8988T (cell line): Measurements from ENCODE around the gene TEX48.
A peak's percentile ranks its signal among the peaks of the same experiment; 100 is the strongest.

Source experiments
- DNase-seq: peaks from one replicate; pipeline ENCODE4 v3.0.0; 2011

The TEX48 gene, protein sequence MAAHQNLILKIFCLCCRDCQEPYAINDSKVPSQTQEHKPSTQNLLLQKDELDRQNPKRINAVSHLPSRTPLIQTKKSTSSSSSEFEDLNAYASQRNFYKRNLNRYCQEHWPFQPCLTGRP

DNA sequence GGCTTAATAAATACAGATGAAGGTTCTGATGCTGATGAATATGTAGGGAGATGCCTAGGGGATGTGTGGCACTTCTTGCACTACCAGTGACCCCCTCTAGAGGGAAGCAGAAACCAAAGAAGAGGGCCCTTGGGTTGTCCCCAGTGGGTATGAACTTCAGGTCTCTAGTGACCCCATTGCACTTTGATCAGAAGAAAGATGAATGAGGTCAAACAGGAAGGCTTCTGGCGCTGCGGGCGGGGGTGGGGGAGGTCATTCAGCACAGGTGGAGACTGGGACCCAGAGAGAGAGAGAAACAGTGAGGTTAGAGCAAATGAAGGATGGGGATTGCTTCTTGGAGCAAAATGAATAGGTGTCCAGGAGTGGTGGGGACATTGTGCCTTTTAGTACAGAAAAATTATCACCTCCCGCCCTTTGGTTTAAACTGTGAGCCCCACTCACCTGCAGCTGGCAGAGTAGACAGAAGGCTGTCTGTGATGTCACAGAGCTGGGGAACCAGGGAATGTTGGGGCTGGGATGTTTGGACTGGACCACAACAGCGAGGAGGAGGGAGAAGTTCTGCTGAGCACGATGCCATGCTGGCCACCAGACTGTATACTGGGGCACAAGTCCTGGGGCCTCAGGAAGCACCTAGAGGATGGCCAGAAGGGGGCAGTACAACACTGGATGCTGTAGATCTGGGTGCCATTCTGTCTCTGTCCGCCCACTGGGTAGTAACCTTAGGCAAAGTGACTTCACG is at the start of gene TEX48:
Gene TEX48 (minus strand): TSS at position 599 of the 739 bp plus-strand sequence. CDS start 10,469 bp downstream, outside the sequence.
- peak; percentile 36 for DNase-seq

DNA sequence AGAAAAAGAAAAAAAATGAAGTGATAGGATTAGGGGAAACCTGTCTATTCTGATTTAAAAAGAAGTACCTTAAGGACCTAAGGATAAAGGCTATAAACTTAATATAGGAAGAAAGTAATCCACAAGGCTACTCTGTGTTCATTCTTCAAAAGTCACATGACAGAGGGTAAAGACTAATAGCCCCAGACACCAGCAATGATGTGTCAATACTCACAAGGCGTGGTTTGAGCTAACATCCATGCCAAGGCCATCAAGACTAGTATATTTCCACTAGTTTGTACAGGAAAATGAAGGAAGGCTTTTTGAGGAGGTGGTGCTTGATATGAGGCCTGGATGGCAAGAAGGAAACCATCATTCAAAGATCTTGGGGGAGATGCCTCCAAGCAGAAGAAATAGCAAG is 49.7 kb upstream of the TEX48 start:
- no peak for DNase-seq

DNA sequence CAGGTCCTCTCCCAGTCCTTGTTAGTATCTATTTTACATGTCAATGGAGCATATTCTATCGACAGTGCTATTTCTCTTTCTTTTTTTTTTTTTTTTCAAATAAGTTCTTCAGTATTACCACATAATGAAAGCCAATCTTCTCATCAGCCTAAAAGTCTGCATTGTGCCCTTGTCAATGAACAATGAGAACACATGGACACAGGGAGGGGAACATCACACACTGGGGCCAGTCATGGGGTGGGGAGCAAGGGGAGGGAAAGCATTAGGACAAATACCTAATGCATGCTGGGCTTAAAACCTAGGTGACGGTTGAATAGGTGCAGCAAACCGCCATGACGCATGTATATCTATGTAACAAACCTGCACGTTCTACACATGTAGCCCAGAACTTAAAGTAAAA is 47.7 kb upstream of the TEX48 start:
- DNase-seq = no peak

DNA sequence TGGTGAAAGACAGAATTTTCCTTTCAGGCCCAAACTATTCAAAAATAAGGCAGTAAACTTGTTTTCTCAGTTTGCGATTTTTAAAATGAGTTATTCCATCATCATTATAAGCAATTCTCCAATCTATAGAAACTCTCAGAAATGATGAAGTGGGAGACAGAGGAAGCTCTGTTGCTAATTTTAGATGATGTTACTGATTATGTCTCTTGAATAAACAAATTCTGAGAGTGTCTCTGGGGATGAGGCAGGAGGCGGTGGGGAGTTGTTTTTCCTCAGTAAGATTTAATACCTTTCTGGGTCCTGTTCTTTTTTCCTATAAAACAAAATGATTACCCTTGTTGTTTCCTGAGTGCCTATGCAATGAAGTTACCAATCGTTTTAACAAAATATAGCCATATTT is 43.9 kb upstream of the TEX48 start:
- DNase-seq = no peak

DNA sequence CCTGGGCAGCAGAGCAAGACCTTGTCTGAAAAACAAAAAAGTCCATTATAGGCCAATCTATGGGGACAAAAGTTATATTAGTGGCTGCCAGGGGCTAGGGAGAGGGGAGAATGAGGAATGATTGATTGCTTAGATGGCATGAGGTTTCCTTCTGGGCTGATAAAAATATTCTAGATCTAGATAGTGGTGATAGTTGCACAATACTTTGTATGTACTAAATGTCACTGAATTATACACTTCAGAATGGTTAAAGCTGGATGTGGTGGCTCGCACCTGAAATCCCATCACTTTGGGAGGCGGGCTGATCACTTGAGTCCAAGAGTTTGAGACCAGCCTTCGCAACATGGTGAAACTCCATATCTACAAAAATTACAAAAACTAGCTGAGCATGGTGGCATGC is 42.8 kb upstream of the TEX48 start:
- DNase-seq = no peak

DNA sequence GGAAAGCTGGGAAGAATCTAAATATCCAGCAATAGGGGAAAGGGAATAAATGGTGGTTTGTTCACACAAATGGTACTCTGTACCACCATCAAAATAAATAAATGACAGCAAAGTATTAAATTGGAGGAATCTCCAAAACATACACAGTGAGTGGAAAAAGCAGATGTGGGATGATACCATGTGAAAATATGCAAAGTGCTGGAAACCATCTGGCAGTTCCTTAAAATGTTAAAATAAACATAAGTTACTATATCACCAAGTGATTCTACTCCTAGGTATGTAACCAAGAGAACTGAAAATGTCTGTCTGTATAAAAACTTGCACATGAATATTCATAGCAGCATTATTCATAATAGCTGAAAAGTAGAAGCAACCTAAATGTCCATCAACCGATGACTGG is 41.9 kb upstream of the TEX48 start:
- no peak for DNase-seq

DNA sequence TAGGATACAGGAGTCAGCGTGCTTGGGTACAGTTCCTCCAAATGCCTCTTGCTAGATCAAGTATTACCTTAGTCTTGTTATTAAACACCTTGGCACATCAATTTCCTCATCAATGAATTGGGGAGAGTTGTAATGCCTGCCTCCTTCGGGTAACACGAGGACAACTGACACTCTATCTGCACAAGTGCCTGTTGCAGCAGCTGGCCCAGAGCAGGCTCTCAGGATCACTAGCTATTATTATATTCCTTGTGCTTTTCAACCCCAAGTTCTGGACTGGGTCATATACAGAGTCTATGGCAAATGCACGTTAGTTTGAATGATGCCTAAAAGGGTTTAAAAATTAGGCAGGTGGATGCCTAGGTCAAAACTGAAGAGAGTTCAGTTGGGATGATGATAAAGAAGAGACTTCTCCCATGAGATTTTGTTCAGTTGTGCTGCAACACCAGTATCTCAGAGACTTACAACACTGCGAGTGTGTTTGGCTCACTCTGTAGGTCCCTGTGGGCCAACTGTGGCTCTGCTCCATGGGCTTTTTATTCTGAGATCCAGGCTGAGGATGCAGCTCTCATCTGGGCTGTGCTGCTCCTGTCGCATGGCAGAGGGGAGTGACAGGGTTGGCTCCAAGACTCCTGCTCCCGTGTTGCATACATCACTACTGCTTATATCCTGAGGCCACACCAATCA is 41.1 kb upstream of the TEX48 start:
- no peak for DNase-seq

DNA sequence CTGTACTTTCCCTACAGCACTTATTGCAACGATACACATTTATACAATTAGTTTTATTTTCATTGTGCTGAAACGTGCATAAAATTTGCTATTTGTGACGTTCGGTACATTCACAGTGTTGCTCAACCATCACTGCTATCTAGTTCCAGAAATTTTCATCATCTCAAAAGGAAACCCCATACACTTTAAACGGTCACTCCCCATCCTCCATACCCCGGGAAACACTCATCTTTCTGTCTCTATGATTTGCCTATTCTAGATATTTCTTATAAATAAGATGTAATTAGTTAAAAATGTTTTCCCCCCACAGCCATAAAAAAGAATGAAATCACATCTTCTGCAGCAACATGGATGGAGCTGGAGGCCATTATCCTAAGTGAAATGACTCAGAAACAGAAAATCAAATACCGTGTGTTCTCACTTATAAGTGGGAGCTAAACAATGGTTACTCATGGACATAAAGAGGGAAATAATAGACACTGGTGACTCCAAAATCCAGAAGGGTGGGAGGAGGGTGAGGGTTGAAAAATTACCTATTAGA is 40.2 kb upstream of the TEX48 start:
- no peak for DNase-seq

DNA sequence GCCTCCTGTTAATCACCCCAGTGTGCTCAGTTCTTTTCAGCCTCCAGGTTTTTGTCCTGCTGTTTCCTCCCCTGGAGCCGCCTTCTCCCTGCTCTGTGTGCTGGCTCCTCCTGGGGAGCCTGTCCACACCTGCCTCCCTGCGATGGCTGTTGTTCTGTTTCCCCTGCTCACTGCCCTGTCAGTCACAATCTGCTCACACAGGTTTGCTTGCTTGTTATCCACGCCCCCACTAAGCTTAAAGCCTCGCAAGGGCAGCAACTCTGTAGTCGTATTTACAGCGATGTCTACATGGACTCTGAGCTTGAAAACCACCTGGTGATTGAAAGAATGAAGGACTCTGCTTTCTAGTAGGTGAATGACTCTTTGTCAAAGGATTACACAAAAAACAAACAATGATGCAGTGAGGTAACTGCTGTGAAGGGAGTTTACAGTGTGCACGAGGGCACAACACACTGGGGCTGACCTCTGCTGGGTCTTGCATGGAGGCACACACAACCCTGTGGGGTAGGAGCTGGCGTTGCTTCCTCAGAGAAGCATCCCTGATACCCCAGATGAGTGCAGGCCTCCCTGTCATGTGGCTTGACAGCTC is 39.6 kb upstream of the TEX48 start:
- no peak for DNase-seq

DNA sequence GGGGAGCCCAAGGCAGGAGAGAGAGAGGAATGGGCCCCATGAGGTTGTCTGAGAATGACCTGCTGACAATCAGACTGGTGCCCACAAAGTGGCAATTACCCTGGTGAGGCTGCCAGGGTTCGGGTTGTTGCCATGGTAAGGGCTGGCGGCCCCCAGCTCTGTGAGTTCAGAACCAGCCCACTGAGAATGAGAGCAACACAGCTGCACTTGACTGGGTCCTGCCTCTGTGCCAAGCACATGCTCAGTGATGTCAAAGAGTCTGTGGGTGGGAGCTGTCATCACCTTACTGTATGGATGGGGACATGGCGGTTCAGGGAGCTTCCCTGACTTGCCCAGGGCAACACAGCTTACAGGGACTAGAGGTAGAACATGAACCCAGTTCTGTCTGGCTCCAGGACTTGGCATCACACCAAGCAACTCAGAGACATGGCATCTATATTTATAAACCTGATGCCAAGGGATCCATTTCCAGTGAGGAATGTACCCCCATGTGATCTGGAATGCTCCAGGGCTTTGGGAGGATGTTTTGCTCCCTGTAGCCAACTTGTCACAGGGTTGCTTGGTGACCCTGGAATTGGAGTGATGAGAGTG is 38.2 kb upstream of the TEX48 start:
- DNase-seq = no peak

DNA sequence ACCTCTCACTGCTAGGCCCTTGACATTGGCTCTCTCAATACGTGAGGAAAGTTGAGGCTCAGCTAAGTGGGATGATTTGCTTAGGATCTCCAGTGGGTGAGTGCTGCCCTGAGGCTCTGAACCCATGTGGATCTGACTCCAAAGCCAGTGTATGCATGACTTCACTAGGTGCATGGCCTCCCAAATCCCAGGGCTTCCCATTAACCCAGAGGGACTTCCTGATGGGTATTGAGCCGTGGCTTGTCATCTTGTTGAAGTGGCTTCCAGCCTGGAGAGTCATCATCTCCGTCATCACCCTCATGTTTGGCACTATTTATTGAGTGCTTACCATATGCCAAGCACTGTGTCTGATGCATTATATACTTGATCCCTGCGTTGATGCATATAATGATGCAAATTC is 37.3 kb upstream of the TEX48 start:
- no peak for DNase-seq

DNA sequence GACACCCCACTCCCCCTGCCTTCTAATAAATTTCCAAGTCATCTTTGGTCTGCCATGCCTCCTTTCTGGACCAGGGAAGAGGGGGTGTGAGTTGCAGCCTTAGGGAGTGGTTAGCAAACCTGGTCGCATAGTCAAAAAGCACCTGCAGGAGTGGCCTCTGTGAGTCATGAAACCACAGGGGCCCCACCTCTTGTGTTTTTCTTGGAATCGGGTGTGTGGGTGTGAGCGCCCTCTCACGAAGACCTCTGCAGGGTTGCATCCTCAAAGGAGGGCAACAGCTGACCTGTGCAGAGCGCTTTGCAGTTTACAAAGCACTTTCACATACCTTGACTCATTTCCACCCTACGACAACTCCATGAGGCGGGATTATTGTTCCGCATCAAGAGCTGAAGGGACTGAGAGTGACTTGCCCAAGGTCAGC is 36.8 kb upstream of the TEX48 start:
- no peak for DNase-seq

DNA sequence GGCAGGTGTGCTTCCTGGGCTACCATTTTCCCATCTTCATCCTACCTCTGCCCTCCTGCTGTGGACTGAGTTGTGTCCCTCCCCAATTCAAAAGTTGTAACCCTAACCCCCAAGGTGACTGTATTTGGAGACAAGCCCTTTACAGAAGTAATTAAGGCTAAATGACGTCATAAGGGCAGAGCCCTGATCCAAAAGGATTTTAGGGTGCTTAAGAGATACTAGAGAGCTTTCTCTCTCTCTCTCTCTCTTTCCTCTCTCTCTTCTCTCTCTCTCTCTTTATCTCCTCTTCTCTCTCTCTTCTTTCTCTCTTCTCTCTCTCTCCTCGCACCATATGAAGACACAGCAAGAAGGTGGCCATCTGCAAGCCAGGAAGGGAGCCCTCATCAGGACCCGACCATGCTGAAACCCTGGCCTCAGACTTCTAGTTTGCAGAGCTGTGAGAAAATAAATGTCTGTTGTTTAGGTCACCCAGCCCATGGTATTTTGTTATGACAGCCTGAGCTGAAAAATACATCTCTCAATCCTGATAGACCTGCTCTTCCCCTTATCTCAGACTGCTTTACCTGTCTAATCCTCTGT is 36.0 kb upstream of the TEX48 start:
- DNase-seq = no peak

DNA sequence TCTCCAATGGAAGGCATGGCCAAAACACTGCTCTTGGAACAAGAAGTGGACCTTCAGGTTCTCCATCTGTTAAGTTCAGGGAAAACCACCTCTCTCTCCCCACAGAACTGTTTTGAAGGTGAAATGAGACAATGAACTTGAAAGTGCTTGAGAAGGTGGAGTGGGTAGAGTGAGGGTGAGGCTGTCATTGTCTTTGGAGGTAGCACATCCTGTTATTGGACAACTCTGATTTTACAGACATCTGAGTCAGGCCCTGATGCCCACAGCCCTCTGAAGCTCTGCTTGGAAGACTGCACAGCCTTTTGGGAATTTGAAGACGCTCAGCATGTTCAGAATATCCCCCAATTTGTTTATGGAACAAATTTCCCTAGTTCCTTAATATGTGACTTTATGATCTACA is 27.6 kb upstream of the TEX48 start:
- no peak for DNase-seq

DNA sequence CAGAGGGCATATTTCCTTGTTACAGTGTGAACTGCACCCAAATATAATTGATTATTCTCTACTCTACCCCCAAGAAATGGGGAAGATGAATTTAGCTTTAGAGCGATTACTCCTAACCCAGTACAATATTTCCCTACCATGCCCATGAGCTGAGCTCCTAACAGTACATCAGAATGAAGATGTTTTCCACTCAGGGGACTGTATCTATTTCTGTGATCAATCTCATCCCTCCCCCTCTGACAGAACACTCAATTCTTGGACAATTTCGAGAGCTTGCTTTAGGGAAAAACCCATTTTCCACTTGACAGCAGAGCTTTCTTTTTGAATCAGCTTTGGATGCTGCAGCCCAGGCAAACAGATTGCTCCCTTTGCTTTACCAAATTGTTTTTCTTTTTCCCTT is 24.7 kb upstream of the TEX48 start:
- DNase-seq = no peak

DNA sequence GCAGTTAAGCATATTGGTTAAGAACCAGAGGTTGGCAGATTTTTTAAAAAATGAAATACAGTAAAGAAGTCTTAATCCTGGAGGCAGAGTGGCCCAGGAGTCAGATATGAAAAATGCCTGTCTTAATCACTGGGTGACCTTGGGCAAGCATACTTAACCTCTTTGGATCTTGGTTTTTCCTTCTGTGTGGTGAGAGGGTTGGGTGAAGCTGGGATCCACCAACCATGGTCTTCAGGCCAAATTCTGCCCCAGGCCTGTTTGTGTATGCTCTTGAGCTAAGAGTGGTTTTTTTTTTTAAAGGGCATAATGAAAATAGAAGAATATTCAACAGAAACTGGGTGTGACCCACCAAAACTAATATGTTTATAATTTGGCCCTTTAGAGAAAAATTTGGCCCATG is 20.0 kb upstream of the TEX48 start:
- no peak for DNase-seq

DNA sequence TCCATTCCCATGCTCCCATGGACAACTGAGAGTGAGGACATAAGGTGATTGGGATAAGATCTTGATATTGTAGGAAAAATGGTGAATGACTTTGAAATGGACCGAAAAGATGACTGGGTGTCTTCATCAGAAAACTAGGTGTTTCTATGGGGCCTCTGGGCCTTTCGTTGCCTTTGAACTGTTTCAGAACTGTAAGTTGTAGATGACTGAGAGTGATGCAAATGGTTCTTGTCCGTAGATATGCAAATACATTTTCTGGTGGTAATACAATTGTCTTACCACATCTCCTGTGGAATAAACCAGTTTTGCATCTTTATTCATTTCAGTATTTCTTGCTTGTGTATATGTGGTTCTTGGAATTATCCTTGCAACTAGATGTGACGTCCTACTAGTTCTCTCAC is 16.0 kb upstream of the TEX48 start:
- DNase-seq = no peak

DNA sequence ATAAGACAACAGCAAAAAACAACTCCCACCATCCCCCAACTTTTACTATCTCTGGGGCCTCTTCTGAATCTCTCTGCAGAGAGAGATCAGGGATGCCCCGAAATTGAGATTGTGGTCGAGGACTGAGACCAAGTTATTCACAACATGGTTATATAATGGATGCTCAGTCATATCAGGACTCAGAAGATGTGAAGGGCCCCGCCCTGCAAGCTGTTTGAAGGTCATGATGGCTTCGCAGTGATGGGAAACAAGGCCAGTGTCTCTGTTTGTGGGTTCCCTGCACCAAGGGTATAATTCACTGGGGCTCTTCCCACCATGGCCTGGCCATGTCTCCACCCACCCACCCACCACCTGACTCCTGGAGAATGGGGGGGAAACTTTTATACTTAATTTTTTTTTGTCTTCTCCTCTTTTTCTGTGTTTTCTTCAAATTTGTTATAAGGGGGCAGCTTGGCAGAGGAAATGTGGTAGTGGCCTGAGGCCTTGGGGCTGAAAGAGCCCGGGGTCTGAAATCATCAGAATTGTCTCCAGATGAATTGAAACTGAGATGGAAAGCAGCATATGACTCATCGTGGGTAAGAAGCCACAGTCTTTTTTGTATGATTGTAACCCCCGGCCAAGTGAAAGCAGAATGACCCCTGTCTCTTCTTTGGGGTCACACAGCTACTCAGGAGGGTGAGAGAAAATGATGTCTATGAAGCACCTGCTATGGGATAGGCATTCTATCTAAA is 15.0 kb upstream of the TEX48 start:
- no peak for DNase-seq

DNA sequence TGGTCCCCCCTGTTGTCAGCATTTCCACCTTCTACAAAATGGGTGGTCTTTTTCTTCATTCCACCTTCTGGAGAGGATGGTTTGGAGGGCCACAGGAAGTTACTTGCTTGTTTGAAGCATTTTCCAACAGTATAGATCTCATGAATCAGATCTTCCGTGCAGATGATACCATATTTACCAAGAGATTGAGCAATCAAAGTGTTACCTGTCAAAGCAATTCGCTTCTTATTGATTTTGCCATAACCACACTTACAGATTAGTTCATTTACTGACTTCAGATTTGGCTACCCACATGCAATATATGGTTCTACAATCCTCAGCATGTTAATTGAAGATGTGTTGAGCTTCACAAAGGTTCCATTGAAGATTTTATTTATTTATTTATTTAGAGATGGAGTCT is 14.0 kb upstream of the TEX48 start:
- DNase-seq = no peak

DNA sequence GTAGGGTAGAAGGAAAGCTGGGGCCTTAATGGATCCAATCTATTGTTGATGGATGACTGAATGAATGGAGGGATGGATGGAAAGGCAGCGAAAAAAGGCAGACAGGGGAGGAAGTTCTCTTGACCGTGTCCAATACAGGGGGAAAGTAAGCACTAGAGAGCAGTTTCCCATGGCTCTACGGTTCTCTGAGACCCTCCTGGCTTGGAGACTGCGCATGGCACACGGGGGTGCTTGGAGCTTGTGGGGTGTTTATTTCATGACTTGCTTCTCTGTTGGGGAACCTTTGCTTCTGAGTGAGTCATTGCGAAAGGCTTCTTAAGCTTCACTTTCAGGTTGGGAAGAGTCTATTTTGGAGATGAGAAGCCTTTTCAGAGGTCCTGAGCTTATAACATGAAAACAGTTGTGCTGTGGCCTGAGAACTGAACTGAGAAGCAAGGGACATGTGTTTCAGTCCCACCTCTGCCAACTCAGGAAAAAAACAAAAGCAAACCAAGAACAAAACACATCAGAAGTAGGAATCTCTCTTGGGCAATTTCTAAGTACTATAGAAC is 12.8 kb upstream of the TEX48 start:
- DNase-seq = no peak

DNA sequence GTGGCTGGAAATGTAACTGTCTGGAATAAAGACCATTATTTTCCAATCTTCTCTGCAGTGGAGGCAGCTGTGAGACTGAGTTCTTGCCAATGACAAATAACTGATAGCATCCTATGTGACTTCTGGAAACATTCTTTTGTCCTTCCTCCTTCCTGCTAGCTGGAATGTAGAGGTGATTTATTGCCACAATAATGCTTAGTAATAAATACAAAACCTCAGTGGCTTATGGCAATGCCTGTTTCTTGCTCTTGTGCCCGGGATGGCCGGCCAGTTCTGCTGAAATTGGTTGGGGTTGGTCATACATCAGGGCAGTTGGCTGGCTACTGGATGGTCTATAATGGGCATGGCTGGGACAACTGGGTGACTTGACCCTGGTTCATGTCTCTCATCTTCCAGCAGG is 12.2 kb upstream of the TEX48 start:
- no peak for DNase-seq

DNA sequence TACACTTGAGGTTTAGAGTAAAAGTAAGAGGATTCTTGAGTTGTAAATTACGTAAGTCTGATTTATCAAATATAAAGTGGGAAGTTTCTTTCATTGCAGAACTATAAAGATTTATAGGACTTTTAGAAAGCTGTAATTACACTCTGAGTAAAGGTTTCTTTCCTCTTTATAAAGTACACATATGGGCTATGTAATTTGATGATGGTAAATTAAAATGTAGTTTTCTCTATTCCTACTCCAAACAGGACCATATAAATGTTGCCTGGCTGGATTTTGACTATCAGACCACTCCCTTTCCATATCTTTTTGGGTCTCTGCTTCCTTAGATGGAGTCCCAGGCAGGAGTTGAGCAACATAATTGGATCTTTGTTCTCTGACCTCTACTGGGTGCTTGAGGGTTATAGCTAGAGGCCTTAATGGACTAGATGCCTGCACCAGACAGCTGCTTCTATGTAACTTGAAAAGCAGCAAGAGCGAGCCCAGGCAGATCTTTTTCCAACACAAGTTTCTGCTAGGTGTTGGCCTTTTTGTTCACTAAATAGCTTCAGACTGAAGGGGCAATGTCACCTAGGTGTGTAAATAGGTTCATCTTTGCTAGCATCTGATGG is 11.4 kb upstream of the TEX48 start:
- no peak for DNase-seq
